Neuronal stem cell (in vitro differentiated cells): ENCODE data around the gene COX17.

Source experiments
- DNase-seq: peaks from one replicate; pipeline ENCODE4 v3.0.0-alpha.2; 2013; ENCODE audit warnings: low spot score
- H2AFZ ChIP-seq: one replicate; pipeline ENCODE4 v1.6.1; 2013; ENCODE audit warnings: mild to moderate bottlenecking, low read length, inconsistent platforms
- H2AK5ac ChIP-seq: 2 replicates; pipeline ENCODE4 v1.6.1; 2013; ENCODE audit warnings: low read depth, mild to moderate bottlenecking, inconsistent platforms, low read length, moderate library complexity, mixed read lengths
- H2BK120ac ChIP-seq: 2 replicates; pipeline ENCODE4 v1.6.1; 2013; ENCODE audit warnings: low read depth, mild to moderate bottlenecking, inconsistent platforms, low read length, moderate library complexity, mixed read lengths
- H2BK12ac ChIP-seq: one replicate; pipeline ENCODE4 v1.6.1; 2013; ENCODE audit warnings: low read length, inconsistent platforms
- H2BK15ac ChIP-seq: 2 replicates; pipeline ENCODE4 v1.6.1; 2013; ENCODE audit warnings: mild to moderate bottlenecking, low read length, inconsistent platforms, mixed read lengths
- H2BK5ac ChIP-seq: one replicate; pipeline ENCODE4 v1.6.1; 2013; ENCODE audit warnings: inconsistent platforms, mild to moderate bottlenecking, low read length, moderate library complexity
- H3K14ac ChIP-seq: one replicate; pipeline ENCODE4 v1.6.1; 2013; ENCODE audit warnings: low read length, inconsistent platforms
- H3K18ac ChIP-seq: 2 replicates; pipeline ENCODE4 v1.6.1; 2013; ENCODE audit warnings: low read length, inconsistent platforms
- H3K23ac ChIP-seq: 2 replicates; pipeline ENCODE4 v1.6.1; 2013; ENCODE audit warnings: low read depth, mild to moderate bottlenecking, mixed read lengths, low read length, inconsistent platforms; ENCODE audit not compliant: poor library complexity
- H3K27ac ChIP-seq: replicated peaks from 3 replicates; pipeline ENCODE4 v1.5.1; 2013; ENCODE audit warnings: low read length, inconsistent platforms
- H3K27me3 ChIP-seq, 3 experiments: 2 replicates each; pipeline ENCODE4 v1.6.1; 2013; ENCODE audit warnings: low read length in 3 of 3, mild to moderate bottlenecking in 2 of 3, inconsistent platforms in 1 of 3, low read depth in 1 of 3, mixed read lengths in 1 of 3, moderate library complexity in 1 of 3; ENCODE audit not compliant: control insufficient read depth in 3 of 3, insufficient read depth in 3 of 3
- H3K36me3 ChIP-seq, 2 donors: replicated peaks in 1 of 2; 2 replicates each; pipeline ENCODE4 v1.6.1; 2013; ENCODE audit warnings: low read length in 2 of 2; ENCODE audit not compliant: control insufficient read depth in 2 of 2, insufficient read depth in 2 of 2
- H3K4ac ChIP-seq: 2 replicates; pipeline ENCODE4 v1.6.1; 2013; ENCODE audit warnings: inconsistent platforms, mild to moderate bottlenecking, low read length, moderate library complexity
- H3K4me1 ChIP-seq, 2 donors: 1 replicate in 1 of 2; 2 replicates in 1 of 2; pipeline ENCODE4 v1.6.1; 2013; ENCODE audit warnings: low read length in 2 of 2, low read depth in 1 of 2; ENCODE audit not compliant: control insufficient read depth in 2 of 2, insufficient read depth in 1 of 2
- H3K4me2 ChIP-seq: one replicate; pipeline ENCODE4 v1.6.1; 2013; ENCODE audit warnings: mild to moderate bottlenecking, low read length, inconsistent platforms; ENCODE audit not compliant: insufficient read depth, poor library complexity, severe bottlenecking
- H3K4me3 ChIP-seq, 2 donors: 2 replicates each; pipeline ENCODE4 v1.5.1; 2013; ENCODE audit warnings: low read length in 2 of 2, mild to moderate bottlenecking in 2 of 2, inconsistent platforms in 1 of 2, moderate library complexity in 1 of 2
- H3K79me1 ChIP-seq: one replicate; pipeline ENCODE4 v1.6.1; 2013; ENCODE audit warnings: low read depth, mild to moderate bottlenecking, inconsistent platforms, low read length, moderate library complexity
- H3K9ac ChIP-seq: one replicate; pipeline ENCODE4 v1.6.1; 2013; ENCODE audit warnings: mild to moderate bottlenecking, low read depth, low read length, inconsistent platforms; ENCODE audit not compliant: poor library complexity
- H3K9me3 ChIP-seq, 2 donors: replicated peaks in 1 of 2; 2 replicates each; pipeline versions ENCODE3 to v1.6.1; 2013; ENCODE audit warnings: low read length in 2 of 2, mild to moderate bottlenecking in 2 of 2, inconsistent platforms in 1 of 2, low read depth in 1 of 2, mixed read lengths in 1 of 2, moderate library complexity in 1 of 2; ENCODE audit not compliant: control insufficient read depth in 2 of 2, insufficient read depth in 1 of 2
- H4K8ac ChIP-seq: one replicate; pipeline ENCODE4 v1.6.1; 2013; ENCODE audit warnings: low read depth, mild to moderate bottlenecking, inconsistent platforms, low read length, moderate library complexity
- H4K91ac ChIP-seq: one replicate; pipeline ENCODE4 v1.6.1; 2013; ENCODE audit warnings: low read length, low read depth, mild to moderate bottlenecking, inconsistent platforms; ENCODE audit not compliant: poor library complexity
- WGBS, 2 donors: extraction: QIAGEN DNeasy Blood & Tissue Kit; methylation state at CpG; one replicate each; pipeline ENCODE4 v1.1.7; 2013; ENCODE audit warnings: missing lambda C conversion rate in 2 of 2, mixed read lengths in 1 of 2; ENCODE audit not compliant: insufficient read length in 2 of 2, insufficient replicate concordance in 1 of 2; ENCODE audit errors: extremely low coverage in 2 of 2; 5-methylcytosine and 5-hydroxymethylcytosine counted together

COX17 gene

GRCh38 chr3:119626196-119626595 is 51.0 kb downstream of the COX17 start:
- no peak overlapping the region for H3K9ac ChIP-seq
- H2AFZ ChIP-seq, result peak overlapping the region; percentile 92
- no peak overlapping the region for H2BK15ac ChIP-seq
- H3K9me3 ChIP-seq, result no peaks in the 10 kb centered on the region
- no peak overlapping the region for H2AK5ac ChIP-seq
- no peak overlapping the region for H3K4me2 ChIP-seq
- no peak overlapping the region for H4K91ac ChIP-seq
- no peak overlapping the region for H3K14ac ChIP-seq
- H3K27me3 ChIP-seq, result peaks cover 0 to 2% (median 0%) of the 10 kb centered on the region in 3 experiments
- H2BK120ac ChIP-seq, result no peak overlapping the region
- WGBS, 2 donors, result no CpG with 5 or more reads among the region's 1 CpG
- no peak for DNase-seq
- no peak overlapping the region for H3K23ac ChIP-seq
- no peak overlapping the region for H3K4ac ChIP-seq
- H4K8ac ChIP-seq, result no peak overlapping the region
- no peaks in the 10 kb centered on the region for H3K36me3 ChIP-seq
- H3K4me1 ChIP-seq, result peaks cover 7 to 12% of the 10 kb centered on the region in 2 donors
- no peak overlapping the region for H2BK12ac ChIP-seq
- H3K27ac ChIP-seq, result no peak overlapping the region
- H3K4me3 ChIP-seq, result no peak overlapping the region
- no peak overlapping the region for H2BK5ac ChIP-seq
- no peaks in the 10 kb centered on the region for H3K79me1 ChIP-seq
- H3K18ac ChIP-seq, result peak overlapping the region; percentile 2

GRCh38 chr3:119625451-119626153 is 51.6 kb downstream of the COX17 start:
- Histone ChIP-seq H3K9ac (no peak overlapping the region), H3K4me2 (no peak overlapping the region), H2BK12ac (peak overlapping the region; percentile 31), H4K8ac (no peak overlapping the region), H3K9me3 (no peaks in the 10 kb centered on the region), H3K27me3 (peaks cover 0 to 4% (median 0%) of the 10 kb centered on the region in 3 experiments), H3K36me3 (no peaks in the 10 kb centered on the region), H4K91ac (no peak overlapping the region), H3K23ac (no peak overlapping the region), H3K4ac (no peak overlapping the region), H3K4me1 (peaks cover 7 to 12% of the 10 kb centered on the region in 2 donors), H3K27ac (no peak overlapping the region), H2AFZ (peak overlapping the region; percentile 92), H2BK15ac (no peak overlapping the region), H3K4me3 (peak overlapping the region in 1 of 2 donors; percentile 5), H2BK120ac (no peak overlapping the region), H3K79me1 (no peaks in the 10 kb centered on the region), H2BK5ac (no peak overlapping the region), H2AK5ac (no peak overlapping the region), H3K18ac (peak overlapping the region; percentile 2), H3K14ac (no peak overlapping the region)
- no CpG with 5 or more reads among the region's 8 CpGs for WGBS, 2 donors
- DNase-seq, result no peak

- H2BK120ac ChIP-seq, result no peak overlapping the region
- no peaks in the 10 kb centered on the region for H3K36me3 ChIP-seq
- H3K4ac ChIP-seq, result no peak overlapping the region
- no CpG with 5 or more reads among the region's 9 CpGs for WGBS, 2 donors
- H3K79me1 ChIP-seq, result no peaks in the 10 kb centered on the region
- H4K91ac ChIP-seq, result no peak overlapping the region
- DNase-seq, result no peak
- H3K9ac ChIP-seq, result no peak overlapping the region
- H4K8ac ChIP-seq, result no peak overlapping the region
- no peak overlapping the region for H3K14ac ChIP-seq
- H3K18ac ChIP-seq, result no peak overlapping the region
- H2BK5ac ChIP-seq, result no peak overlapping the region
- no peak overlapping the region for H3K23ac ChIP-seq
- no peak overlapping the region for H3K27ac ChIP-seq
- no peak overlapping the region for H2BK12ac ChIP-seq
- no peak overlapping the region for H3K4me2 ChIP-seq
- peaks cover 0 to 12% (median 0%) of the 10 kb centered on the region in 3 experiments for H3K27me3 ChIP-seq
- peaks cover 7 to 11% of the 10 kb centered on the region in 2 donors for H3K4me1 ChIP-seq
- H2BK15ac ChIP-seq, result no peak overlapping the region
- H2AK5ac ChIP-seq, result no peak overlapping the region
- no peak overlapping the region for H3K4me3 ChIP-seq
- H3K9me3 ChIP-seq, result no peaks in the 10 kb centered on the region
- no peak overlapping the region for H2AFZ ChIP-seq
Observed at GRCh38 chr3:119624002-119624720, 53.0 kb downstream of the COX17 start.

GRCh38 chr3:119620899-119621298 is 56.3 kb downstream of the COX17 start:
- Histone ChIP-seq H3K23ac (no peak overlapping the region), H3K79me1 (no peaks in the 10 kb centered on the region), H3K4me2 (no peak overlapping the region), H3K36me3 (no peaks in the 10 kb centered on the region), H3K27ac (no peak overlapping the region), H3K18ac (no peak overlapping the region), H2AK5ac (no peak overlapping the region), H4K91ac (no peak overlapping the region), H3K4me3 (no peak overlapping the region), H2BK15ac (no peak overlapping the region), H2BK5ac (no peak overlapping the region), H3K4ac (no peak overlapping the region), H3K27me3 (peaks cover 0 to 25% (median 0%) of the 10 kb centered on the region in 3 experiments), H3K9me3 (no peaks in the 10 kb centered on the region), H2BK12ac (no peak overlapping the region), H2BK120ac (no peak overlapping the region), H3K4me1 (peaks cover 4% of the 10 kb centered on the region in 2 donors), H2AFZ (no peak overlapping the region), H4K8ac (no peak overlapping the region), H3K9ac (no peak overlapping the region), H3K14ac (no peak overlapping the region)
- DNase-seq, result no peak
- WGBS, 2 donors, result no CpG with 5 or more reads among the region's 5 CpGs
